GF-D8 (cell line): ENCODE results near the gene TMPRSS9.

ENCODE experiments used
- DNase-seq: peaks from one replicate; lab custom pipeline; 2025; lab: John Stamatoyannopoulos, UW

The TMPRSS9 gene

GRCh38 chr19:2423071-2423914, 63.2 kb downstream of the TMPRSS9 start:
- DNase-seq, result no peak

DNA sequence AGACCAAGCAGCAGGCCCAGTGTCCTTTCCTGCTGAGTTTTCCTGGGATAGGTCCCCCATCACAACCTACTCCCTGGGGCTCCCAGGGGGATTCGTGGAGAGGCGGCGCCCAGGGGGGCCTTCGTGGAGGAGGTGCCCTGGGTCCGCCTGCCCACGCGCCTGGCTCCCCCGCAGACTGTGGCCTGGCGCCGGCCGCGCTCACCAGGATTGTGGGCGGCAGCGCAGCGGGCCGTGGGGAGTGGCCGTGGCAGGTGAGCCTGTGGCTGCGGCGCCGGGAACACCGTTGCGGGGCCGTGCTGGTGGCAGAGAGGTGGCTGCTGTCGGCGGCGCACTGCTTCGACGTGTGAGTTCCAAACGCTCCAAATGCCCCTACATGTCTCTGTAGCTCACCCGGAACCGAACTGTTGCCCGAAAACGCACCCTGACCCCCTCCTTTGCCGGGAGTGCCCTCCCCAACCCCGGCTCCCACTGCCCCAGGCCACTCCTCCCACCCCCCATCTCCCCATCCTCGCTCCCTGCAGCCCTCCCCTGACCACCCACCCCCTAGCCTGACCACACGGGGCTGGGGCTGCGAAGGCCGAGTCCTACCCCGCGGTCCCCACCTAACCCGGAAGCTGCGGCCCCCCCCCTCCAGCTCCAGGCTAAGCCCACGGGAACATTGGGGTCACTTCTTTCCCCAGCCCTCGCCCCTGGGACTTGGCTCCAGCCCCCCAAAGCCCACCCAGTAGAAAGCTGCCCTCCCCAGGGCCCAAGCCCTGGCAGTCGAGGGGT, 64.0 kb downstream of the TMPRSS9 start:
- no peak for DNase-seq

DNA sequence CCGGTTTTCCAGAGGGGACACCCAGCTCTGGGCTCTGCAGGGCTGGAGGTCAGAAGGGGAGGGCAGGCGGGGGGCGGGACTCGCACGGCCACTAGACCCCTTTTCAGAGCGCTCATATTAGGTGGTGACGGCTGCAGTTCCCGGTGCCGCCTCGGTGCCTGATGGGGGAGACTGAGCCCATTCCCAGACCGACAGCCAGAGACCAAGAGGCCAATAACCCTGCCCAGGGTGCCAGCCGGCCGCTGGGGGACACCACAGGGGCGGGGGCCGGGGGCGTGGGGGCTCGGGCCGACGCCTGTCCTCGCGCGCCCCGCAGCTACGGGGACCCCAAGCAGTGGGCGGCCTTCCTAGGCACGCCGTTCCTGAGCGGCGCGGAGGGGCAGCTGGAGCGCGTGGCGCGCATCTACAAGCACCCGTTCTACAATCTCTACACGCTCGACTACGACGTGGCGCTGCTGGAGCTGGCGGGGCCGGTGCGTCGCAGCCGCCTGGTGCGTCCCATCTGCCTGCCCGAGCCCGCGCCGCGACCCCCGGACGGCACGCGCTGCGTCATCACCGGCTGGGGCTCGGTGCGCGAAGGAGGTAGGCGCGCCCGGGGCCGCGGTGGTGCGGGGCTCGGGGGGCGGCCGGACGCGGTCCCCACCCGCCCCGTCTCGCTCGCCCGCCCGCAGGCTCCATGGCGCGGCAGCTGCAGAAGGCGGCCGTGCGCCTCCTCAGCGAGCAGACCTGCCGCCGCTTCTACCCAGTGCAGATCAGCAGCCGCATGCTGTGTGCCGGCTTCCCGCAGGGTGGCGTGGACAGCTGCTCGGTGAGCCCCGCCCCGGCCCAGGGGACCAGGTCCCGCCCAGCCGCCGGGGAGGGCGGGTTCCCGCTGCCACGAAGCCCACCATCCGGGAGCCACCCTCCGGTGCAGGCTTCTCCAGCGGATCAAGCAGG, 64.9 kb downstream of the TMPRSS9 start:
- DNase-seq, result no peak

DNA sequence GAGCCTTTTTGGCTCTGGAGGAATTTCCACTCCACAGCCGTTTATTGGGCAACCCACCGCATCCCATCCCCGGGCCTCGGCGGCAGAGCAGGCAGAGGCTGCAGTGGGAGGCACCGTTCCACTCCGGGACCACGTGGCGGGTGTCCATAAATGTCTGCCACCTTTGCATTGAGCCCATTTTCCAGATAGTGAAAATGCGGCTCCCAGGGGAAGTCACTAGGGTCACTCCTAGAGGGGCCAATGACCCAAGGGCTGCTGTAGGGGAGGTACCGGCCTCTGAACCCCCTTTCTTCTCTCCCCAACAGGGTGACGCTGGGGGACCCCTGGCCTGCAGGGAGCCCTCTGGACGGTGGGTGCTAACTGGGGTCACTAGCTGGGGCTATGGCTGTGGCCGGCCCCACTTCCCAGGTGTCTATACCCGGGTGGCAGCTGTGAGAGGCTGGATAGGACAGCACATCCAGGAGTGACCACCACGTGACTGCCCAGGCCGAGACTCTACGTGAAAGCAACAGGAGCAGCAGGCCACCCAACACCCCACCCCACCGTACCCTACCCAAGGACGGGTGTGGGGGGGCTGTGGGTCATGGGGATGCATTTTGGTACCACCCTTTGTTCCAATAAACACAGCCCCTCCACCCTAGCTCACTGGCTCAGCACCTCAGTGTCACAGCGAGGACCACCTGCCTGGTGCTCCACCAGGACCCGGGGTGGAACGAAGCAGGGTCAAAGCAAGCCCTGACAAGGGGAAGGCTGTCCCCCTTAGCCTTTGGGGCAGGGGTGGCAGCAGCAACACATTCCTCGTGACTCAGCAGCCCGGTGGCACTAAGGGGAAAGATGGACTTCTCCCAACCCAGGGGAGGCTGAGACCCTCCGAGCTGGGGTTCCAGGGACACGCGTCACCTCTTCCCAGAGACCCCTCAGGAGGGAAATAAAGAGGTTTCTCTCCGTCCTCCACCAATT, 65.8 kb downstream of the TMPRSS9 start:
- no peak for DNase-seq

DNA sequence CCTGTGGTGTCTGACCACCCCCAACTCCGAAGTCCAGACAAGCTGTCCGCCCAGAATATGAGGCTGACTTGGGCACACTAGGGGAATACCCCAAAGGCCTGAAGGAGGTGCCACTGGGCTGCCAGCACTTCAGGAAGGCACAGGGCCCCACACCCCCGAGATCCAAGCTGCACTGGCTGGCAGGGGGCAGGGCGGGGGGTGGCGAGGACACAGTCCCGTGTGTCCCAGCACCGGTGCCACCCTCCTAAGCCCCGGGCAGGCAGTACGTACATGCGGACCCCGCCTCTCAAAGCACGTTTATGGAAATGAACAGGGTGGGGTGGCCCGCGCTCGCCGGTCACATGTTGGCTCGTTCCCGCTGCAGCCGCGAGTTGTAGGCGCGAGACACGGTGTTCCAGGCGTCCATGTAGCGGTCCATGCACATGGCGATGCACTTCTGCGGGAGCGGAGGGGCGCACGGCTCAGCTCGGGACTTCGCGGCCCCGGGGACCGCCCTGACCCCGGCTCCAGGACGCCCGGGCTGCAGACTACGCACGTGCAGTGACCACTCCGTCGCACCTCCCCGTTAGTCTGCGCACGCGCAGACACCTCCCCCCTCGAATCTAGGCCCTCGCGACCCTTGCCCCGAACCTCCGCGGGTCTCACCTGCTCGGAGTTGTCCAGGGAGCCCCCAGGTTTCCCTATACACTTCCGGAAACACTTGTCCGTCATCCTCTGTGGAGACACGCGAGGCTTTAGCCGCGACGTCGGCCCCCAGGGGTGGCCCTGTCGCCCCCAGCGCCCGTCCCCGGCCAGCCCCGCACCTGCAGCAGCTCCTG, 66.8 kb downstream of the TMPRSS9 start:
- DNase-seq, result no peak

DNA sequence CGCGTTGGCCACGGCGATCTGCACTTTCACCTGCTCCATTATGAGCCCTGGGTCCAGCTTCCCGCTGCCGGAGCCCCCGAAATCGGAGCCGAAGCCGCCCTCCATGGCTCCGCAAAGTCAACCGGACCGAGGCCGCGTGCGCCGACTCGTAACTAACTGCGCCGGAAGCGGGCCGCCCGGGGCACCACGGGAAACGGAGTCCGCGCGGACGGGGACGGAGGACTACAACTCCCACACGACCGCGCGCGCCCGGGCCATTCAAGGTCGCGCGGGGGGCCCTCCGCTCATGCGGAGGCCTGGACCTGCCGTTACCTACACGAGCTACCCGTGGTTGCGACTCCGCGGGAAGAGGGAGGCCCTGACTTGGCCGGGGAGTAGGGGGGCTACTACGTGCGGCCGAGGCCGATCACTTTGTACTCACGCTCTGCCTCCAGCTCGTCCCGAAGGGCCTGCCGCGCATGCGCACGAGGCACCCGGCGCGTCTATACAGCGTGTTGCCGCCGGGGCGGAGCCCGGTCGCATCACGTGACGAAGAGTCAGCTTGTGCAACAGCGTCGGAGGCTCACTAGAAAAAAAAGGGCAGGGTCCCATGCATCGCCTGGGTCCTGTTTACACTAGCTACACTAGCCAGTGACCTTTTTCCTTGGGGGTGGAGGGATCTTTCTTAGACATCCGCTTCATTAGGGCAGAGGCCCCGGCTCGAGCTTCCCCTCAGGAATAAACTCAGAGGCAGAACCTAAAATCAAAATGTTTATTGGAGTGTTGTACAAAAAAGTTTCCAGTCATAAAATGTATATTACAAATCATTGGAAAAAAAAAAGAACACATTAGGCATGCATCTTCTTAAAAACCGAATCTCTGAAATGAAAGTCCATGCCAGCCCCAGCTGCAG, 67.6 kb downstream of the TMPRSS9 start, which contains the start of gene TIMM13:
Gene TIMM13, minus strand, starts transcription at position 158 of the 892 bp plus-strand sequence. Its CDS starts 53 bp downstream, at position 105.
- DNase-seq, result peak; percentile 78

DNA sequence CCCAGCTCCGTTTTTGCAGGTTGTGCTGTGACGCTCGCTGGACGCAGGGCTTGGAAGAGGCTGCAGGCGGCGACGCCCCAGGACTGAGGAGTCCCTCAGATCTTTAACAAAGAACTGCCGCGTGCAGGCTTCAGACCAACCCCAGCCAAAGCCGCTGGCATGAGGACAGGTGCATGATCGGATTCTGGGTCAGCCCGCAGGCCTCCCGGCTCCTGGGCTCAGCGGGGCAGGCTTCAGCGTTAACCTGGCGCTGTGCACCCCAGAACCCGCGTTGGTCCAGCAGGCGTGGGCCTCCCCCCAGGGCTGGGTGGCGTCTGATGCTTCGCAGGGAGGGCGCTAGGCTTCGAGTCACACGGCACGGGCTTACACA, 68.2 kb downstream of the TMPRSS9 start:
- DNase-seq, result no peak

DNA sequence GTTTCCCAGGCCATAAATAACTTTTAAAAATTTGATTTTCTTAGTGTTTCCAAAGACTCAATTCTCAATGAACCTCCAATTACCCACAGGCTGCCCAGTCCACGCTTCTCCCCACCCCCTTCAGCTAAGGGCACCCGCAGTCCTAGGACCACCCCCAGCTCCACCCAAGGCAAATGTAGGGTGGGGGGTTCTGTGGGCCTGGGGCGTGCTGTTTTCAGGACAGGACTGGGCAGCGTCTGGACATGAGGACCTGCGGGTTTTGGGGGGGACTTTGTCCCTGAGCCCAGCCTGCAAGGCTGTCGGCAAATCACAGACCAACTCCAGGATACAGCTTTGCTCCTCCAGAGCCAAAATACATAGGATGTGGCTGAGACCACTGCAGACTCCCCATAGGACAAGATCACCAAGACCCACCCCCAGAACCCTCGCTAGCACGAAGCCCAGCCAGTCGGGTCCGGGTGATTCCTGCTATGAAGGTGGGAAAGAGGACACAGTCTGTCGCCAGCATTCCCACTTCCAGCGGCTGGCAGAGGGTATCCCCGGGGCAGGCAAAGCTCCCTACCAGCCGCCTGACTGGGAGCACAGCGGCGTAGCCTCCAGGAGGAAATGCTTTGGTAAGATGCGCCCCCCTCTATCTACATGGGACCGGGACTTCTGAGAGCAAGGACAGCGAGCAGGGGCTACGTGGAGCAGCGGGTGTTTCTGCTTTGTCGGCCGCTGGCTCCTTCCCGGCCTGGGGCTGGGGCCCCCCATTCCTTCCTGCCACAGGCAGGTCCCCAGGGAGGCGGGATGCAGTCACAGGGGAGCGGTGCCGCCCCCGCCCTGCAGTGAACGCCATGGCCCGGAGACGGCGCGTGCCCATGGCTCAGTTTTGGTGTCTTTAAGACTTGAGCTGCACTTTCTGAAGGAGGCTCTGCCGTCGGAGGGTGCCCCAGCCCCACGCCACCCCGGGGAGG, 69.0 kb downstream of the TMPRSS9 start:
- DNase-seq, result no peak

DNA sequence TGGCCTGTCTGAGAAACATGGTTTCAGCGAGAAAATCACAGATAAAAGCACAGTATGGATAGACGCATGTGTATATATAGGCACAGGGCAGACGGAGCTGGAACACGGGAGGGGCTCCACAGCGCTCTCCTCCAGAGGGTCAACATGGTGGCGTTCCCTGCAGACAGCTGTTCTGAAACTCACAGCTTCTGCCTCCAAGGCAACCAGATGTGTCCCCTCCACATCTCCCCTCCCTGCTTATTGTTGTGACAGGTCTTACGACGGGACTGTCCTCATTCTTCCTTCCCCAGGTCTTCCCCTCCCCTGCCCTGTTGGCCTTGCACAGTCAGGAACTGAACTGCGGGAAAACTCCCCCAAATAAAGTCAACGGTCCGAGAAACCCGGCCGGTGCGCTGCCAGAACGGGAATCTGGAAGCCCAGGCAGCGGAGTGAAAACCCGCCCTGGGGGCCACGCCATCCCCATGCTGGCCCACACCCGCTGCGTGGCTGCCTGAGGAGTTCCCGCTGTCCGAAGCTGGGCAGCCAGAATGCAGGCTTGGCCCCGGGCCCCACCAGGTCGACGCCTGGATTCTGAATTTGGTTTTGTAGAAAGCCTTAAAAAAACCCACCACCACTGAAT, 70.0 kb downstream of the TMPRSS9 start:
- no peak for DNase-seq

DNA sequence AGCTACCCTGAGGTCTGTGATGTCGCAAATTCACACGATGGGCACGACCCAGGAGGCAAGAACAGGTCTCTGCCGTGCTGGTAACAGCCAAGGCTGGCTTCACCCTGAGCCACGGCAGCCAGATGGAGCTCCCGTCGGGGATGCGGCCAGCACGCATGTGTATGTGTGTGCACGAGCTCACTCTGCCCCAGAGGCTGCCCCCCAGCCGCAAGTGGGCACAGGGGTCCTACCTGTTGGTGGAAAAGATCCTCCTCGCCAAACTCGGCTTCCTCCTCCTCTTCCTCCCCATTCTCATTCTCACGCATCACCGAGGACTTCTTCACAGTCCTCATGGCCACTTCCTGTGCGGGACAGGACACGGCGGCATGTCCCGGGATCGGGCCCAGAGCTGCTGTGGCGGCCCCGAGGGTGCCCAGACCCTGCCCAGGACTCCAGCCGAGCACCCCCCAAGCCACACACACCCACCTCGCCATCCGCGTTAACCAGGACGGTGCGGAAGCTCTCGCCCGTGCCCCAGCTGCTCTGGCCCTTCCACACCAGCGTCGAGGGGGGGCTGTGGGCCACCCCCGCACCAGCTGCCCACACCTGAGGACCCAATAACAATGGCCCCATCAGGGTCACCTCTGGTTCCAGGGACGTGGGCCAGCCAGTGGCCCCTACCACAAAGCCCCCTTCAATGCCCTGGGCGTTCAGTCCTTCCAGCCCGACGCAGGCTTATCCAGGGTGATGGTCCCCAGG, 71.4 kb downstream of the TMPRSS9 start:
- DNase-seq, result no peak

- no peak for DNase-seq
These were observed 72.2 kb downstream of the TMPRSS9 start for GRCh38 chr19:2432131-2432848.

DNA sequence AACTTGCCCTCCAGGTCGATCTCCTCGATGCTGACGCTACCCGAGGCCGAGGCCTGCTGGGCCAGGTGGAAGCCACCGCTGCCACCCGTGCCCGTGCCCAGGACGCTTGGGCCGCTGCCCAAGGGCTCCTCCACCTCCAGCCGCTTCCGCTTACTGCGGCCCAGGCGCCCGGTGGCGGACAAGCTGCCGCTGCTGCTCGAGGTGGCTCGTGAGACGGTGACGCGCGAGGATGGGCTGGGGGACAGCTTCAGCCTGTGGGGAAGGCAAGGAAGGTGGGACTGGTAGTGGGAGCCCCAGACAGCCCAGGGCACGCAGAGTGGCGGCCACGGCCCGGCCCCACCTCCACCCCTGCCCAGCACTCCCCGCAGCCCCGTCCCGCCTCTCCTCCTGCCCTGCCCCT, 73.8 kb downstream of the TMPRSS9 start:
- DNase-seq, result no peak

DNA sequence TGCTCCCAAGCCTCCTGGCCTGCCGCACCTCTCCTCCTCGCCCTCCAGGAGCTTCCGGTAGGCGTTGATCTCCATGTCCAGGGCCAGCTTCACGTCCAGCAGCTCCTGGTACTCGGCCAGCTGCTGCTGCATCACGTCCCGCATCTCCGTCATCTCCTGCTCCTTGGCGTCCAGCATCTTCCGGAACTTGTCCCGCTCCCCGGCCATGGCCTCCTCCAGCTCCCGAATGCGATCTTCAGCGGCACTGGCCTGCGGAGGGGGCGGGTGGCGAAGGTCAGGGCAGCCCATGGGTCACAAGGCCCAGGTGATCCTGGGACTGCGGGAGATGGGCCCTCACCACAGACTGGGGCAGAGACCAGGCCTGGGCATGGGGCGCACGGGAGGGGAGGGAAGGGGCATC, 74.2 kb downstream of the TMPRSS9 start:
- DNase-seq, result no peak

- no peak for DNase-seq
These were observed 74.7 kb downstream of the TMPRSS9 start for GRCh38 chr19:2434721-2435265.

DNA sequence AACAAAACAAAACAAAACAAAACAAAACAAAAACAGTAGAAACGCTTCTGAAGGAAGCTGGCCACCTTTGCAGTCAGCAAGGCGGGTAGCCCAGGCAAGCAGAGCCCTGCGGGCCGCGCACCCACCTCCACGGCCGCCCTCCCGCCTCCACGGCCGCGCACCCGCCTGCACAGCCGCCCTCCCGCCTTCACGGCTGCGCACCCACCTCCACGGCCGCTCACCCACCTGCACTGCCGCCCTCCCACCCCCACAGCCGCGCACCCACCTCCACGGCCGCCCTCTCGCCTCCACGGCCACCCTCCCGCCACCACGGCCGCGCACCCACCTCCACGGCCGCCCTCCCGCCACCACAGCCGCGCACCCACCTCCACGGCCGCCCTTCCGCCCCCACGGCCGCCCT, 76.3 kb downstream of the TMPRSS9 start:
- DNase-seq, result no peak

- DNase-seq, result no peak
These were observed 76.9 kb downstream of the TMPRSS9 start for GRCh38 chr19:2436926-2437325.
